Astrocyte (in vitro differentiated cells and primary cell): ENCODE results near the gene SLC10A6. TPM values are rescaled to one million over a fixed set of nuclear protein-coding genes. Genes with fewer than 3 reads are reported as not detected.
"Not testable (repeated sequence)": the region's sequence is repeated elsewhere in the genome, so short reads cannot be mapped to it uniquely, and the experiment has no call there.

Experiments used
- DNase-seq: peaks from one replicate; pipeline ENCODE4 v3.0.0-alpha.2; 2010; ENCODE audit warnings: low read depth
- FAIRE-seq: peaks from 2 replicates; lab custom pipeline; 2011; peaks lifted over from hg19 to GRCh38; lab: Jason Lieb, UNC
- H2AFZ ChIP-seq: 2 replicates; pipeline ENCODE4 v1.6.0; 2012; ENCODE audit warnings: low read depth, low read length, inconsistent platforms
- H3K27ac ChIP-seq: 2 replicates; pipeline ENCODE4 v1.5.1; 2011; ENCODE audit warnings: low read depth, low read length, inconsistent platforms
- H3K27me3 ChIP-seq: 2 replicates; pipeline ENCODE4 v1.6.0; 2011; ENCODE audit warnings: low read length, inconsistent platforms; ENCODE audit not compliant: insufficient read depth
- H3K36me3 ChIP-seq: 2 replicates; pipeline ENCODE4 v1.5.1; 2011; ENCODE audit warnings: low read length, inconsistent platforms; ENCODE audit not compliant: insufficient read depth
- H3K4me1 ChIP-seq: 2 replicates; pipeline ENCODE4 v1.5.1; 2011; ENCODE audit warnings: low read length, inconsistent platforms; ENCODE audit not compliant: insufficient read depth
- H3K4me2 ChIP-seq: 2 replicates; pipeline ENCODE4 v1.6.0; 2012; ENCODE audit warnings: low read length, inconsistent platforms
- H3K4me3 ChIP-seq: 2 replicates; pipeline ENCODE4 v1.5.1; 2011; ENCODE audit warnings: low read depth, mild to moderate bottlenecking, low read length, inconsistent platforms; ENCODE audit not compliant: insufficient read depth
- H3K79me2 ChIP-seq: 2 replicates; pipeline ENCODE4 v1.6.0; 2012; ENCODE audit warnings: mild to moderate bottlenecking, low read length, inconsistent platforms; ENCODE audit not compliant: insufficient read depth
- H3K9ac ChIP-seq: 2 replicates; pipeline ENCODE4 v1.6.0; 2012; ENCODE audit warnings: mild to moderate bottlenecking, low read length, inconsistent platforms
- H3K9me3 ChIP-seq: 2 replicates; pipeline ENCODE4 v1.5.1; 2012; ENCODE audit warnings: low read depth, mild to moderate bottlenecking, low read length, inconsistent platforms; ENCODE audit not compliant: insufficient read depth
- H4K20me1 ChIP-seq: 2 replicates; pipeline ENCODE4 v1.6.0; 2012; ENCODE audit warnings: low read length, inconsistent platforms; ENCODE audit not compliant: insufficient read depth
- H3K27ac Mint-ChIP-seq: one replicate; pipeline ENCODE4 v1.8.0; 2021; ENCODE audit warnings: mild to moderate bottlenecking, mixed read lengths; ENCODE audit not compliant: unreplicated experiment
- H3K27me3 Mint-ChIP-seq: one replicate; pipeline ENCODE4 v1.8.0; 2021; ENCODE audit warnings: low read depth, mixed read lengths; ENCODE audit not compliant: unreplicated experiment
- H3K36me3 Mint-ChIP-seq: one replicate; pipeline ENCODE4 v1.8.0; 2021; ENCODE audit warnings: low read depth, mixed read lengths; ENCODE audit not compliant: unreplicated experiment
- H3K4me1 Mint-ChIP-seq: one replicate; pipeline ENCODE4 v1.8.0; 2021; ENCODE audit warnings: low read depth, mixed read lengths; ENCODE audit not compliant: unreplicated experiment
- H3K4me3 Mint-ChIP-seq: one replicate; pipeline ENCODE4 v1.8.0; 2021; ENCODE audit warnings: mild to moderate bottlenecking, moderate library complexity, mixed read lengths; ENCODE audit not compliant: unreplicated experiment
- H3K9me3 Mint-ChIP-seq: one replicate; pipeline ENCODE4 v1.8.0; 2021; ENCODE audit warnings: mild to moderate bottlenecking, mixed read lengths; ENCODE audit not compliant: unreplicated experiment
- EZH2 ChIP-seq: IDR thresholded peaks from 2 replicates; pipeline ENCODE4 v1.6.1; 2012; ENCODE audit warnings: mild to moderate bottlenecking, low read length, inconsistent platforms; ENCODE audit not compliant: insufficient read depth
- total RNA-seq: library from RNA; stranded (reverse); gene quantifications from 2 replicates; pipeline ENCODE4 v1.2.1, GENCODE V29; 2021
- TF ChIP-seq, protein P1 (sequence below): IDR thresholded peaks from 2 replicates; pipeline ENCODE4 v1.5.1; 2011; ENCODE audit warnings: low read depth, mild to moderate bottlenecking, inconsistent platforms, low read length, moderate library complexity; ENCODE audit not compliant: insufficient read depth

Gene SLC10A6
- total RNA-seq, 1 donor from 2014 or later: not detected

DNA sequence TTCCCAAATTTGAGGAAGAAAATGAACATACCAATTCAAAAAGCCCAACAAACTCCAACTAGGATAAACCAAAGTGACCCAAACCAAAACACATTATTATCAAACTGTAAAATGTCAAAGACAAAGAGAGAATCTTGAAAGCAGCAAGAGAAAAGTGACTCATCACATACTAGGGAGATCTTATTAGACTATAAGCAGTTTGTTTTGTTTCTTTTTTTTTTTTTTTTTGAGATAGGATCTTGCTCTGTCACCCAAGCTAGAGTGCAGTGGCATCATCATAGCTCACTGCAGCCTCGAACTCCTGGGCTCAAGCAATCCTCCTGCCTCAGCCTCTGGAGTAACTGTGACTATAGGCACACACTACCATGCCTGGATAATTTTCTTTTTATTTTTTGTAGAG, 30.5 kb upstream of the SLC10A6 start:
- H3K4me3 Mint-ChIP-seq: no peak overlapping the region
- Histone ChIP-seq H3K9ac (no peak overlapping the region), H3K4me2 (no peak overlapping the region), H4K20me1 (no peaks in the 10 kb centered on the region), H3K27ac (no peak overlapping the region), H3K79me2 (no peaks in the 10 kb centered on the region), H3K36me3 (no peaks in the 10 kb centered on the region), H3K27me3 (no peaks in the 10 kb centered on the region), H3K4me1 (no peaks in the 10 kb centered on the region), H2AFZ (no peak overlapping the region), H3K9me3 (peaks cover 9% of the 10 kb centered on the region), H3K4me3 (no peak overlapping the region)
- TF ChIP-seq, protein P1, sequence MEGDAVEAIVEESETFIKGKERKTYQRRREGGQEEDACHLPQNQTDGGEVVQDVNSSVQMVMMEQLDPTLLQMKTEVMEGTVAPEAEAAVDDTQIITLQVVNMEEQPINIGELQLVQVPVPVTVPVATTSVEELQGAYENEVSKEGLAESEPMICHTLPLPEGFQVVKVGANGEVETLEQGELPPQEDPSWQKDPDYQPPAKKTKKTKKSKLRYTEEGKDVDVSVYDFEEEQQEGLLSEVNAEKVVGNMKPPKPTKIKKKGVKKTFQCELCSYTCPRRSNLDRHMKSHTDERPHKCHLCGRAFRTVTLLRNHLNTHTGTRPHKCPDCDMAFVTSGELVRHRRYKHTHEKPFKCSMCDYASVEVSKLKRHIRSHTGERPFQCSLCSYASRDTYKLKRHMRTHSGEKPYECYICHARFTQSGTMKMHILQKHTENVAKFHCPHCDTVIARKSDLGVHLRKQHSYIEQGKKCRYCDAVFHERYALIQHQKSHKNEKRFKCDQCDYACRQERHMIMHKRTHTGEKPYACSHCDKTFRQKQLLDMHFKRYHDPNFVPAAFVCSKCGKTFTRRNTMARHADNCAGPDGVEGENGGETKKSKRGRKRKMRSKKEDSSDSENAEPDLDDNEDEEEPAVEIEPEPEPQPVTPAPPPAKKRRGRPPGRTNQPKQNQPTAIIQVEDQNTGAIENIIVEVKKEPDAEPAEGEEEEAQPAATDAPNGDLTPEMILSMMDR: no peak
- no peak for TF ChIP-seq EZH2
- FAIRE-seq (no peak), DNase-seq (no peak)
- H3K9me3 Mint-ChIP-seq: peaks cover 16% of the 10 kb centered on the region
- H3K36me3 Mint-ChIP-seq: peaks cover 2% of the 10 kb centered on the region
- H3K27ac Mint-ChIP-seq: no peak overlapping the region
- no peaks in the 10 kb centered on the region for H3K4me1 Mint-ChIP-seq
- H3K27me3 Mint-ChIP-seq: no peaks in the 10 kb centered on the region

DNA sequence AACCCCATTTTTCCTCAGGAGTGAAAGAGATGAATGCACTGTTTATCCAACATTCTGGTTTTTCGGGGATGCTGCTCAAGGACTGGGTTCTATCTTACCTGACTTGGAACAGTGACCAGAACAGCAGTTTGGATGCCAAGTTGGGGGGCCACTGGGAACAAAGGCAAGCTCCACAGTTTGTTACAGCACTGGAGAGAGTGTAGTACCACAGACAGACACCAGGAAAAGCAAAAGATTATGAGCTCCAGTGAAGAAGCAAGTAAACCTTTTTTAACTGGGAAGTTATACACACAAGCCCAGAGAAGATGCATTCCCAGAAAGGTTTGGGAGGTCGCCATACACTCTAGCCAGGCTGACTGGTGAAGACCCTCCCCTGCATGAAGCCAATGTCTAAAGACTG, 29.5 kb upstream of the SLC10A6 start:
- Histone ChIP-seq H3K79me2 (no peaks in the 10 kb centered on the region), H3K4me3 (no peak overlapping the region), H3K27ac (no peak overlapping the region), H3K27me3 (no peaks in the 10 kb centered on the region), H3K4me2 (no peak overlapping the region), H3K9ac (no peak overlapping the region), H3K9me3 (peaks cover 9% of the 10 kb centered on the region), H4K20me1 (no peaks in the 10 kb centered on the region), H2AFZ (no peak overlapping the region), H3K4me1 (no peaks in the 10 kb centered on the region), H3K36me3 (no peaks in the 10 kb centered on the region)
- no peaks in the 10 kb centered on the region for H3K4me1 Mint-ChIP-seq
- H3K27ac Mint-ChIP-seq: no peak overlapping the region
- no peak overlapping the region for H3K4me3 Mint-ChIP-seq
- no peak for DNase-seq
- FAIRE-seq: no peak
- no peaks in the 10 kb centered on the region for H3K27me3 Mint-ChIP-seq
- H3K36me3 Mint-ChIP-seq: peaks cover 2% of the 10 kb centered on the region
- TF ChIP-seq, protein P1: no peak
- no peak for TF ChIP-seq EZH2
- peaks cover 16% of the 10 kb centered on the region for H3K9me3 Mint-ChIP-seq

DNA sequence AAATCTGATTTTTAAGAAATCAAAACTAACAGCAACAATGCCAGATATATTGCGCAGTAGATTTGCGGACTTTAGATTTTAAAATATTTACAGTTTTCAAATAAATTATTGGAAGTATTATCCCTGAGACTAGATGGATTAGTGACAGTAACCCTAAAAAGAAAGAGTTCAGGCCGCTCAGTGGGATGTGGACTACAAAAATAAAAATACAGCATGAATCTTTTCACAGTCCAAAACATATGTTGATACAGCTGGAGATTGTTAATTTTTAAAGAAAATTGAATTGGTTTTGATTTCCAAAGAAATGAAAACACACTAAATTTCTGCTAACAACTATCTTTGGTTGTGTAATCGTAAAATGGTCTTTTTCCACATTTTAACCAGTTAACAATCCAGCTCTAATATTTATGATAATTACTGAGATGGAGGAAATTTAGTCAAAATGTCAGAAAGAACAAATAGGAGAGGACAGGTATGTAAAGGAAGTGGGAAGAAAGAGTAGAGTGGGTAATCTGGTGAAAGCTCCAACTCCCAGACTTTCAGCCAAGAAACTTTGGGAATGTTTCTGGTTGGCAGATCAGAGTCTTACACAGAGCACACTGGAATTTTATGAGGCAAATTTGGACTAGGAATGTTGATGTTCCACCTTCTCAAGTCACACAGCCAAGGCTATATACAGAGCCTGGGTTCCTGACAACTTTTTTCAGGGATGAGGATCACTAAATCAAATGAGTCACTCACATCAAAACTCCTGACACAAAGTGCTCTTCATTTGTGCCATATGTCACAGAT, 27.9 kb upstream of the SLC10A6 start:
- Mint-ChIP-seq H3K27ac (no peak overlapping the region), H3K36me3 (peaks cover 2% of the 10 kb centered on the region), H3K9me3 (peaks cover 13% of the 10 kb centered on the region), H3K4me1 (no peaks in the 10 kb centered on the region), H3K4me3 (no peak overlapping the region), H3K27me3 (no peaks in the 10 kb centered on the region)
- no peak for FAIRE-seq
- Histone ChIP-seq H4K20me1 (no peaks in the 10 kb centered on the region), H3K79me2 (no peaks in the 10 kb centered on the region), H3K27ac (no peak overlapping the region), H3K9ac (no peak overlapping the region), H3K4me2 (no peak overlapping the region), H3K4me1 (no peaks in the 10 kb centered on the region), H3K36me3 (no peaks in the 10 kb centered on the region), H3K27me3 (no peaks in the 10 kb centered on the region), H3K9me3 (peaks cover 9% of the 10 kb centered on the region), H3K4me3 (no peak overlapping the region), H2AFZ (no peak overlapping the region)
- DNase-seq: no peak
- no peak for TF ChIP-seq EZH2
- TF ChIP-seq, protein P1: no peak

DNA sequence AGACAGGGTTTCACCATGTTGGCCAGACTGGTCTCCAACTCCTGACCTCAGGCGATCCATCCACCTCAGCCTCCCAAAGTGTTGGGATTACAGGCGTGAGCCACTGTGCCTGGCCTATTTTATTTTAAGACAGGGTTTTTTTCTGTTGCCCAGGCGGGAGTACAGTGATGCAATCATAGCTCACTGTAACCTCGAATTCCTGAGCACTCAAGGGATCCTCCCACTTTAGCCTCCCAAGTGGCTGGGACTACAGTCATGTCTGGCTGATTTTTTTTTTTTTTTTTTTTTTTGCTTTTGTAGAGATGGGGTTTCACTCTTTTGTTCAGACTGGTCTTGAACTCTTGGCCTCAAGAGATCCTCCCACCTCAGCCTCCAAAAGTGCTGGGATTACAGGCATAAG, 26.3 kb upstream of the SLC10A6 start:
- not testable (repeated sequence) for H3K4me1 Mint-ChIP-seq, H3K27me3 Mint-ChIP-seq, H3K27me3 ChIP-seq, H3K4me2 ChIP-seq, H4K20me1 ChIP-seq, H3K27ac ChIP-seq, DNase-seq, H3K36me3 Mint-ChIP-seq, FAIRE-seq, H3K9ac ChIP-seq, H3K9me3 ChIP-seq, H3K79me2 ChIP-seq, H3K4me3 ChIP-seq, H2AFZ ChIP-seq, H3K4me1 ChIP-seq, H3K4me3 Mint-ChIP-seq, H3K36me3 ChIP-seq, H3K27ac Mint-ChIP-seq
- peaks cover 13% of the 10 kb centered on the region for H3K9me3 Mint-ChIP-seq
